C4-2B (cell line): ENCODE measurements around the gene AKNA.

ENCODE experiments used
- CTCF ChIP-seq: fragments of 450-650 bp; conservative IDR thresholded peaks from 2 replicates; pipeline ENCODE4 v1.5.1; 2017; ENCODE audit warnings: mild to moderate bottlenecking
- ZFX ChIP-seq: fragments of 450-650 bp; IDR thresholded peaks from 2 replicates; pipeline ENCODE4 v1.6.1; 2017

GRCh38 chr9:114419796-114420195, 32.0 kb upstream of the AKNA start:
- TF ChIP-seq CTCF (no peak), ZFX (no peak)
